Karpas-422 (cell line): ENCODE measurements around the gene HLA-DOB. TPM values are rescaled to one million over a fixed set of nuclear protein-coding genes. Genes with fewer than 3 reads are reported as not detected.
A peak's percentile ranks its signal among the peaks of the same experiment; 100 is the strongest.
"Not testable (repeated sequence)": the region's sequence is repeated elsewhere in the genome, so short reads cannot be mapped to it uniquely, and the experiment has no call there.

Experiments used
- DNase-seq: peaks from one replicate; pipeline ENCODE4 v3.0.0-alpha.2; 2015
- H2AFZ ChIP-seq: fragments of 200-600 bp; sonication (generic); 2 replicates; pipeline ENCODE4 v1.6.1; 2014; ENCODE audit warnings: antibody characterized with exemption, low read length, mixed read lengths
- H3K27ac ChIP-seq: fragments of 200-600 bp; sonication (generic); 2 replicates; pipeline ENCODE4 v1.5.1; 2014; ENCODE audit warnings: mild to moderate bottlenecking, low read length, moderate library complexity
- H3K27me3 ChIP-seq: fragments of 200-600 bp; sonication (generic); 2 replicates; pipeline ENCODE4 v1.6.1; 2014; ENCODE audit warnings: low read length, mixed read lengths
- H3K36me3 ChIP-seq: fragments of 200-600 bp; sonication (generic); 2 replicates; pipeline ENCODE4 v1.6.1; 2014; ENCODE audit warnings: low read length, mixed read lengths; ENCODE audit not compliant: insufficient read depth
- H3K4me1 ChIP-seq: fragments of 200-600 bp; sonication (generic); 2 replicates; pipeline ENCODE4 v1.6.1; 2014; ENCODE audit warnings: mild to moderate bottlenecking, low read length, mixed read lengths
- H3K4me2 ChIP-seq: fragments of 200-600 bp; sonication (generic); 2 replicates; pipeline ENCODE4 v1.6.1; 2014; ENCODE audit warnings: low read length, low read depth, mild to moderate bottlenecking; ENCODE audit not compliant: poor library complexity, severe bottlenecking
- H3K4me3 ChIP-seq: fragments of 200-600 bp; sonication (generic); 2 replicates; pipeline ENCODE4 v1.5.1; 2014; ENCODE audit warnings: mild to moderate bottlenecking, antibody characterized with exemption, low read length, mixed read lengths
- H3K79me2 ChIP-seq: fragments of 200-600 bp; sonication (generic); 2 replicates; pipeline ENCODE4 v1.6.1; 2014; ENCODE audit warnings: mild to moderate bottlenecking, low read length, mixed read lengths
- H3K9ac ChIP-seq: fragments of 200-600 bp; sonication (generic); 2 replicates; pipeline ENCODE4 v1.6.0; 2014; ENCODE audit warnings: low read length
- H3K9me2 ChIP-seq: fragments of 200-600 bp; sonication (generic), shearing (Covaris generic); replicated peaks from 2 replicates; pipeline ENCODE4 v1.6.0; 2014; ENCODE audit warnings: mild to moderate bottlenecking, low read length, moderate library complexity; ENCODE audit not compliant: insufficient read depth
- H3K9me3 ChIP-seq: fragments of 300-700, 200-600 bp; sonication (generic); 2 replicates; pipeline ENCODE4 v1.6.1; 2014; ENCODE audit warnings: low read length, mixed read lengths
- H4K20me1 ChIP-seq: fragments of 200-600 bp; sonication (generic); 2 replicates; pipeline ENCODE4 v1.6.1; 2014; ENCODE audit warnings: mild to moderate bottlenecking, antibody characterized with exemption, low read length, low read depth; ENCODE audit not compliant: insufficient read depth
- total RNA-seq: library from RNA; depleted of rRNA; stranded (reverse); fragments of >200 nt; shearing (Covaris generic); gene quantifications from 2 replicates; pipeline ENCODE4 v1.2.3, GENCODE V29; 2014; ENCODE audit warnings: low replicate concordance

The HLA-DOB gene
- total RNA-seq, 1 experiment from 2014 or later: 91.6 TPM

GRCh38 chr6:32799168-32799567 lies 17.6 kb downstream of the HLA-DOB start:
- Histone ChIP-seq H3K36me3 (no peaks in the 10 kb centered on the region), H3K9ac (no peak overlapping the region), H3K9me2 (no peaks in the 10 kb centered on the region), H3K4me2 (no peak overlapping the region), H3K27ac (no peak overlapping the region), H3K27me3 (no peaks in the 10 kb centered on the region), H3K79me2 (no peaks in the 10 kb centered on the region), H3K4me3 (no peak overlapping the region), H4K20me1 (no peaks in the 10 kb centered on the region), H2AFZ (no peak overlapping the region), H3K9me3 (peaks cover 7% of the 10 kb centered on the region; the same call in 1 of the 2 replicates), H3K4me1 (peaks cover 20% of the 10 kb centered on the region)
- no peak for DNase-seq

GRCh38 chr6:32796848-32797776 lies 19.7 kb downstream of the HLA-DOB start:
- Histone ChIP-seq H3K79me2 (no peaks in the 10 kb centered on the region), H3K9me2 (no peaks in the 10 kb centered on the region), H3K4me3 (peak overlapping the region; percentile 55), H3K27me3 (no peaks in the 10 kb centered on the region), H3K4me1 (peaks cover 26% of the 10 kb centered on the region), H3K9me3 (peaks cover 7% of the 10 kb centered on the region; the same call in 1 of the 2 replicates), H3K27ac (peak overlapping the region; percentile 69), H2AFZ (peak overlapping the region; percentile 86), H3K9ac (peak overlapping the region; percentile 62), H3K36me3 (no peaks in the 10 kb centered on the region), H4K20me1 (no peaks in the 10 kb centered on the region), H3K4me2 (peak overlapping the region; percentile 69)
- peak; percentile 95 for DNase-seq

GRCh38 chr6:32794510-32794909 lies 22.3 kb downstream of the HLA-DOB start:
- Histone ChIP-seq H3K4me1 (peaks cover 26% of the 10 kb centered on the region), H3K4me3 (no peak overlapping the region), H3K27ac (no peak overlapping the region), H4K20me1 (no peaks in the 10 kb centered on the region), H3K79me2 (no peaks in the 10 kb centered on the region), H3K36me3 (no peaks in the 10 kb centered on the region), H3K9me2 (no peaks in the 10 kb centered on the region), H3K27me3 (no peaks in the 10 kb centered on the region), H3K9ac (no peak overlapping the region; the same call in 1 of the 2 replicates), H3K9me3 (peaks cover 7% of the 10 kb centered on the region; the same call in 1 of the 2 replicates), H3K4me2 (no peak overlapping the region), H2AFZ (peak overlapping the region; percentile 65; the same call in 1 of the 2 replicates)
- no peak for DNase-seq

GRCh38 chr6:32792901-32793435 lies 23.8 kb downstream of the HLA-DOB start:
- Histone ChIP-seq H3K9ac (no peak overlapping the region), H3K79me2 (no peaks in the 10 kb centered on the region), H2AFZ (no peak overlapping the region), H3K9me2 (no peaks in the 10 kb centered on the region), H3K36me3 (no peaks in the 10 kb centered on the region), H3K4me1 (peaks cover 26% of the 10 kb centered on the region), H3K4me3 (no peak overlapping the region), H3K4me2 (no peak overlapping the region), H3K9me3 (no peaks in the 10 kb centered on the region), H3K27ac (no peak overlapping the region), H3K27me3 (no peaks in the 10 kb centered on the region), H4K20me1 (no peaks in the 10 kb centered on the region)
- no peak for DNase-seq

GRCh38 chr6:32790306-32790705 lies 26.5 kb downstream of the HLA-DOB start:
- peaks cover 11% of the 10 kb centered on the region for H3K4me1 ChIP-seq
- H3K9ac ChIP-seq: no peak overlapping the region
- no peak overlapping the region for H2AFZ ChIP-seq
- H3K36me3 ChIP-seq: no peaks in the 10 kb centered on the region
- no peaks in the 10 kb centered on the region for H3K79me2 ChIP-seq
- no peaks in the 10 kb centered on the region for H3K27me3 ChIP-seq
- no peak overlapping the region for H3K27ac ChIP-seq
- no peaks in the 10 kb centered on the region for H4K20me1 ChIP-seq
- no peaks in the 10 kb centered on the region for H3K9me2 ChIP-seq
- H3K9me3 ChIP-seq: no peaks in the 10 kb centered on the region
- no peak overlapping the region for H3K4me3 ChIP-seq
- H3K4me2 ChIP-seq: no peak overlapping the region
- no peak for DNase-seq

GRCh38 chr6:32785781-32786533 lies 30.8 kb downstream of the HLA-DOB start:
- Histone ChIP-seq H3K4me1 (no peaks in the 10 kb centered on the region), H3K79me2 (no peaks in the 10 kb centered on the region), H2AFZ (no peak overlapping the region), H3K9ac (no peak overlapping the region), H3K4me3 (no peak overlapping the region), H4K20me1 (no peaks in the 10 kb centered on the region), H3K36me3 (no peaks in the 10 kb centered on the region), H3K27ac (no peak overlapping the region), H3K9me2 (no peaks in the 10 kb centered on the region), H3K27me3 (no peaks in the 10 kb centered on the region), H3K4me2 (no peak overlapping the region), H3K9me3 (no peaks in the 10 kb centered on the region)
- DNase-seq: peak; percentile 86

- H3K79me2 ChIP-seq, H3K9me2 ChIP-seq, H4K20me1 ChIP-seq, H3K9me3 ChIP-seq, H3K4me3 ChIP-seq, H3K36me3 ChIP-seq, H3K27ac ChIP-seq, H3K9ac ChIP-seq, H3K4me2 ChIP-seq, DNase-seq, H3K4me1 ChIP-seq, H2AFZ ChIP-seq, H3K27me3 ChIP-seq: not testable (repeated sequence)
Measured at GRCh38 chr6:32782923-32783322, 33.9 kb downstream of the HLA-DOB start.

- Histone ChIP-seq H3K27me3 (no peaks in the 10 kb centered on the region), H3K9me2 (no peaks in the 10 kb centered on the region), H2AFZ (no peak overlapping the region), H3K27ac (no peak overlapping the region), H3K36me3 (no peaks in the 10 kb centered on the region), H3K9me3 (no peaks in the 10 kb centered on the region), H3K79me2 (no peaks in the 10 kb centered on the region), H3K9ac (no peak overlapping the region), H4K20me1 (no peaks in the 10 kb centered on the region), H3K4me1 (no peaks in the 10 kb centered on the region), H3K4me2 (no peak overlapping the region), H3K4me3 (no peak overlapping the region)
- no peak for DNase-seq
Measured at GRCh38 chr6:32779036-32779435, 37.8 kb downstream of the HLA-DOB start.
